Fibroblast of lung (primary cell): ENCODE results near the gene TNPO3. TPM values are rescaled to one million over a fixed set of nuclear protein-coding genes. Genes with fewer than 3 reads are reported as not detected.

Source experiments
- DNase-seq, 2 donors: peaks; one replicate each; pipeline versions ENCODE4 v3.0.0 to v3.0.0-alpha.2; 2010; ENCODE audit warnings: low read depth in 2 of 2
- H2AFZ ChIP-seq: 2 replicates; pipeline ENCODE4 v1.5.1; 2012; ENCODE audit warnings: low read length, control low read depth, inconsistent platforms
- H3K27ac ChIP-seq: 2 replicates; pipeline ENCODE4 v1.5.1; 2011; ENCODE audit warnings: low read length, control low read depth; ENCODE audit not compliant: insufficient read depth
- H3K27me3 ChIP-seq: 2 replicates; pipeline ENCODE4 v1.5.1; 2011; ENCODE audit warnings: mild to moderate bottlenecking, low read length; ENCODE audit not compliant: control insufficient read depth, insufficient read depth
- H3K36me3 ChIP-seq: 2 replicates; pipeline ENCODE4 v1.5.1; 2011; ENCODE audit warnings: low read length; ENCODE audit not compliant: control insufficient read depth, insufficient read depth
- H3K4me1 ChIP-seq: 2 replicates; pipeline ENCODE4 v1.5.1; 2011; ENCODE audit warnings: low read length; ENCODE audit not compliant: control insufficient read depth, insufficient read depth; ENCODE audit errors: extremely low read depth
- H3K4me2 ChIP-seq: 2 replicates; pipeline ENCODE4 v1.5.1; 2011; ENCODE audit warnings: low read length, control low read depth; ENCODE audit not compliant: insufficient read depth; ENCODE audit errors: extremely low read depth
- H3K4me3 ChIP-seq, 4 experiments: fragments of 200-600 bp in 1 of 4; sonication (generic) in 1 of 4; replicated peaks in 1 of 4; 2 replicates each; pipeline ENCODE4 v1.5.1; 2011 to 2016; ENCODE audit warnings: low read length in 4 of 4, low read depth in 3 of 4, mild to moderate bottlenecking in 3 of 4, control low read depth in 2 of 4, inconsistent platforms in 1 of 4, mixed read lengths in 1 of 4; ENCODE audit not compliant: insufficient read depth in 1 of 4; ENCODE audit errors: control extremely low read depth in 1 of 4
- H3K79me2 ChIP-seq: 2 replicates; pipeline ENCODE4 v1.5.1; 2012; ENCODE audit warnings: mild to moderate bottlenecking, low read length, inconsistent platforms; ENCODE audit not compliant: control insufficient read depth, insufficient read depth
- H3K9ac ChIP-seq: 2 replicates; pipeline ENCODE4 v1.5.1; 2011; ENCODE audit warnings: mild to moderate bottlenecking, low read length, control low read depth; ENCODE audit not compliant: insufficient read depth
- H3K9me3 ChIP-seq: 2 replicates; pipeline ENCODE4 v1.5.1; 2012; ENCODE audit warnings: low read depth, low read length; ENCODE audit not compliant: control insufficient read depth, insufficient read depth
- H4K20me1 ChIP-seq: 2 replicates; pipeline ENCODE4 v1.5.1; 2011; ENCODE audit warnings: low read length; ENCODE audit not compliant: control insufficient read depth, insufficient read depth; ENCODE audit errors: extremely low read depth
- CTCF ChIP-seq, 2 donors: IDR thresholded peaks in 1 of 2; conservative IDR thresholded peaks in 1 of 2; 1 replicate in 1 of 2; 2 replicates in 1 of 2; pipeline ENCODE4 v1.5.1; 2011 to 2012; ENCODE audit warnings: low read length in 2 of 2, control low read depth in 1 of 2, inconsistent platforms in 1 of 2, low read depth in 1 of 2, mild to moderate bottlenecking in 1 of 2
- EZH2 ChIP-seq: IDR thresholded peaks from 2 replicates; pipeline ENCODE4 v1.5.1; 2012; ENCODE audit warnings: low read length, control low read depth, mild to moderate bottlenecking; ENCODE audit errors: missing control alignments
- polyA plus RNA-seq, 2 donors: library from polyadenylated mRNA; depleted of rRNA in 1 of 2; stranded (reverse) in 1 of 2; unstranded in 1 of 2; fragments of >200 nt; gene quantifications; 2 replicates each; pipeline ENCODE4 v1.2.1, GENCODE V29; 2011 to 2012; ENCODE audit warnings: missing spikeins in 1 of 2
- total RNA-seq: library from RNA; depleted of rRNA; stranded (reverse); fragments of >200 nt; gene quantifications from 2 replicates; pipeline ENCODE4 v1.2.1, GENCODE V29; 2014

Gene TNPO3
- total and polyA plus RNA-seq, 2 donors (not counting 1 experiment from before 2014, with no cell fraction given), result 39.1 to 73.5 TPM

GRCh38 chr7:128928882-128929788 lies 125.8 kb downstream of the TNPO3 start:
- Histone ChIP-seq H3K27ac (no peak overlapping the region), H3K4me2 (no peak overlapping the region), H3K4me1 (no peaks in the 10 kb centered on the region), H3K79me2 (no peaks in the 10 kb centered on the region), H3K9ac (no peak overlapping the region), H3K36me3 (no peaks in the 10 kb centered on the region), H2AFZ (no peak overlapping the region), H3K27me3 (no peaks in the 10 kb centered on the region), H4K20me1 (no peaks in the 10 kb centered on the region), H3K4me3 (no peak overlapping the region), H3K9me3 (no peaks in the 10 kb centered on the region)
- TF ChIP-seq EZH2 (no peak), CTCF (conservative IDR thresholded peaks at IDR 0.05 in 1 of 2, IDR thresholded peaks at IDR 0.05 in 1 of 2; ENCODE audit: low read depth in 1 of 2, low read length in 2 of 2) (no peak)
- DNase-seq, result no peak

- no peak overlapping the region for H3K27ac ChIP-seq
- no peak overlapping the region for H3K4me3 ChIP-seq
- H4K20me1 ChIP-seq, result no peaks in the 10 kb centered on the region
- no peak overlapping the region for H3K4me2 ChIP-seq
- no peaks in the 10 kb centered on the region for H3K27me3 ChIP-seq
- no peak for TF ChIP-seq EZH2
- TF ChIP-seq CTCF (conservative IDR thresholded peaks at IDR 0.05 in 1 of 2, IDR thresholded peaks at IDR 0.05 in 1 of 2; ENCODE audit: low read depth in 1 of 2, low read length in 2 of 2), result no peak
- H3K4me1 ChIP-seq, result no peaks in the 10 kb centered on the region
- no peaks in the 10 kb centered on the region for H3K79me2 ChIP-seq
- no peak for DNase-seq
- no peaks in the 10 kb centered on the region for H3K9me3 ChIP-seq
- no peak overlapping the region for H3K9ac ChIP-seq
- H3K36me3 ChIP-seq, result no peaks in the 10 kb centered on the region
- no peak overlapping the region for H2AFZ ChIP-seq
Observed at GRCh38 chr7:128928159-128928813, 126.6 kb downstream of the TNPO3 start.
